Left lung (tissue), 10 donors: ENCODE results near the gene DMD. TPM values are rescaled to one million over a fixed set of nuclear protein-coding genes. Genes with fewer than 3 reads are reported as not detected.
"Not testable (repeated sequence)": the region's sequence is repeated elsewhere in the genome, so short reads cannot be mapped to it uniquely, and the experiment has no call there.

Experiments
- ATAC-seq: fragments of 200-7000 bp; cut with Tn5 transposase; one replicate; pipeline ENCODE4 v1.9.1; 2020; ENCODE audit warnings: moderate library complexity
- DNase-seq, 4 donors: peaks; one replicate each; pipeline ENCODE4 v3.0.0-alpha.2; 2013 to 2020
- H3K27ac ChIP-seq, 2 donors: fragments of 200-600 bp; sonication (generic) in 1 of 2; one replicate each; pipeline versions ENCODE4 v1.5.0 to v1.8.0; 2020 to 2021
- H3K27me3 ChIP-seq, 2 donors: fragments of 200-600 bp; sonication (generic) in 1 of 2; one replicate each; pipeline versions ENCODE4 v1.5.0 to v1.8.0; 2020 to 2021
- H3K36me3 ChIP-seq, 2 donors: fragments of 200-600 bp; sonication (generic) in 1 of 2; one replicate each; pipeline versions ENCODE4 v1.5.0 to v1.8.0; 2020 to 2021
- H3K4me1 ChIP-seq, 2 donors: fragments of 200-600 bp; one replicate each; pipeline ENCODE4 v1.8.0; 2021
- H3K4me3 ChIP-seq, 2 donors: fragments of 200-600 bp; sonication (generic) in 1 of 2; one replicate each; pipeline versions ENCODE4 v1.5.0 to v1.8.0; 2020 to 2021; ENCODE audit warnings: mild to moderate bottlenecking in 1 of 2
- H3K9me3 ChIP-seq, 2 donors: fragments of 200-600 bp; sonication (generic) in 1 of 2; one replicate each; pipeline versions ENCODE4 v1.5.0 to v1.8.0; 2020 to 2021
- CTCF ChIP-seq, 2 donors: fragments of 200-600 bp; sonication (generic) in 1 of 2; IDR thresholded peaks; one replicate each; pipeline versions ENCODE4 v1.5.0 to v1.8.0; 2021; ENCODE audit warnings: antibody characterized with exemption in 2 of 2
- intact Hi-C, 2 donors: fragments of 100-400 bp; cut with DNase I; formaldehyde crosslinking; loops; one replicate each; pipeline versions ENCODE4 v1.11.2 to v1.14.2; 2022
- polyA plus RNA-seq, 6 donors: library from polyadenylated mRNA; unstranded; fragments of 120-200 nt; gene quantifications; one replicate each; pipeline ENCODE4 v1.2.1, GENCODE V29; 2013; ENCODE audit not compliant: insufficient read length in 6 of 6
- total RNA-seq, 2 donors: library from RNA; stranded (reverse); fragmentation: NEBNext Ultra II Directional; extraction: Animal tissue kit (Norgen Biotek cat#: 25700); gene quantifications; one replicate each; pipeline ENCODE4 v1.2.1, GENCODE V29; 2021
- donor health status: DM: no; HTN: yes; CAD: no.
- donor health status: DM: no; HTN: no; CAD: no.

Gene DMD
- total and polyA plus RNA-seq, 8 donors, result 16.6 to 68.8 (median 54.0) TPM

- Histone ChIP-seq H3K27me3 (no peaks in the 10 kb centered on the region), H3K4me1 (no peaks in the 10 kb centered on the region), H3K4me3 (no peak overlapping the region), H3K36me3 (no peaks in the 10 kb centered on the region), H3K9me3 (peaks cover 0 to 12% of the 10 kb centered on the region in 2 donors), H3K27ac (no peak overlapping the region)
- DNase-seq (no peak), ATAC-seq (no peak)
- no peak for TF ChIP-seq CTCF (IDR thresholded peaks at IDR 0.05)
- intact Hi-C loops, result no loop called here
Observed at GRCh38 chrX:32267796-32268195, 943.6 kb downstream of the DMD start.

DNA sequence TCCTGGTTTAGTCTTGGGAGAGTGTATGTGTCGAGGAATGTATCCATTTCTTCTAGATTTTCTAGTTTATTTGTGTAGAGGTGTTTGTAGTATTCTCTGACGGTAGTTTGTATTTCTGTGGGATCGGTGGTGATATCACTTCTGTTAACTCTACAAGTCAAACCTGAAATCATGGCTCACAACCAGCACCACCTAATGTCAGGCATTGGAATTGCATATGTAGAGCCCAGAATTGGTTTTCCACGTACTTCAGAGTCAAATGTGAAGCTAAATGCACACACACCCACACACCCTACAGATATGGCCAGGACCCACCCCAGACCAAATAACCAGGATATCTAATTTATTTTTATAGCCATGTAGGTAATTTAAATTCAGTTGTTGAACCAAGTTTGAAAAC is 964.7 kb downstream of the DMD start:
- H3K27ac ChIP-seq, H3K27me3 ChIP-seq, H3K9me3 ChIP-seq, H3K36me3 ChIP-seq, H3K4me3 ChIP-seq, DNase-seq, H3K4me1 ChIP-seq, intact Hi-C loops: not testable (repeated sequence)
- ATAC-seq, result peak; percentile 69

GRCh38 chrX:32195611-32196010 is 1015.7 kb downstream of the DMD start:
- Histone ChIP-seq H3K4me3 (no peak overlapping the region), H3K27me3 (no peaks in the 10 kb centered on the region), H3K36me3 (no peaks in the 10 kb centered on the region), H3K9me3 (no peaks in the 10 kb centered on the region), H3K4me1 (no peaks in the 10 kb centered on the region), H3K27ac (no peak overlapping the region)
- TF ChIP-seq CTCF (IDR thresholded peaks at IDR 0.05), result no peak
- DNase-seq (no peak), ATAC-seq (no peak)
- intact Hi-C loops, result no loop called here

GRCh38 chrX:32191316-32191715 is 1020.0 kb downstream of the DMD start:
- Histone ChIP-seq H3K4me3 (no peak overlapping the region), H3K4me1 (no peaks in the 10 kb centered on the region), H3K27ac (no peak overlapping the region), H3K27me3 (no peaks in the 10 kb centered on the region), H3K9me3 (no peaks in the 10 kb centered on the region), H3K36me3 (no peaks in the 10 kb centered on the region)
- no peak for TF ChIP-seq CTCF (IDR thresholded peaks at IDR 0.05)
- ATAC-seq (no peak), DNase-seq (no peak)
- intact Hi-C loops, result no loop called here

- Histone ChIP-seq H3K27ac (no peak overlapping the region), H3K4me1 (no peaks in the 10 kb centered on the region), H3K4me3 (no peak overlapping the region), H3K27me3 (no peaks in the 10 kb centered on the region), H3K36me3 (no peaks in the 10 kb centered on the region), H3K9me3 (no peaks in the 10 kb centered on the region)
- ATAC-seq (no peak), DNase-seq (no peak)
- no peak for TF ChIP-seq CTCF (IDR thresholded peaks at IDR 0.05)
- intact Hi-C loops, result no loop called here
Observed at GRCh38 chrX:32185160-32185559, 1026.2 kb downstream of the DMD start.

- no peak for TF ChIP-seq CTCF (IDR thresholded peaks at IDR 0.05)
- peak in 1 of 4 donors; percentile 3 for DNase-seq
- Histone ChIP-seq H3K27me3 (no peaks in the 10 kb centered on the region), H3K36me3 (no peaks in the 10 kb centered on the region), H3K27ac (no peak overlapping the region), H3K4me1 (no peaks in the 10 kb centered on the region), H3K4me3 (no peak overlapping the region), H3K9me3 (no peaks in the 10 kb centered on the region)
- intact Hi-C loops, result no loop called here
- peak; percentile 55 for ATAC-seq
Observed at GRCh38 chrX:32183066-32183465, 1028.3 kb downstream of the DMD start.
